Activated T-cell treated with anti-CD3 and anti-CD28 coated beads for 1 hour (primary cell): ENCODE data around the gene PHF21A.

ENCODE experiments used
- DNase-seq: peaks from one replicate; pipeline ENCODE4 v3.0.0-alpha.2; 2020; ENCODE audit warnings: low read depth

Gene PHF21A

GRCh38 chr11:46075168-46075567, 46.1 kb downstream of the PHF21A start:
- DNase-seq = no peak

GRCh38 chr11:46073632-46074031, 47.6 kb downstream of the PHF21A start:
- no peak for DNase-seq

GRCh38 chr11:46072172-46072964, 48.9 kb downstream of the PHF21A start:
- no peak for DNase-seq

- no peak for DNase-seq
These were observed 50.2 kb downstream of the PHF21A start for GRCh38 chr11:46071091-46071490.

GRCh38 chr11:46069595-46069994, 51.7 kb downstream of the PHF21A start:
- no peak for DNase-seq

- no peak for DNase-seq
These were observed 54.9 kb downstream of the PHF21A start for GRCh38 chr11:46066335-46066734.

- no peak for DNase-seq
These were observed 55.6 kb downstream of the PHF21A start for GRCh38 chr11:46065681-46066080.

- DNase-seq = no peak
These were observed 57.0 kb downstream of the PHF21A start for GRCh38 chr11:46064221-46064620.

- no peak for DNase-seq
These were observed 58.1 kb downstream of the PHF21A start for GRCh38 chr11:46063138-46063537.

- no peak for DNase-seq
These were observed 61.2 kb downstream of the PHF21A start for GRCh38 chr11:46060013-46060412.

GRCh38 chr11:46057489-46057888, 63.8 kb downstream of the PHF21A start:
- DNase-seq = no peak

GRCh38 chr11:46055371-46055770, 65.9 kb downstream of the PHF21A start:
- DNase-seq = no peak

- DNase-seq = no peak
These were observed 70.2 kb downstream of the PHF21A start for GRCh38 chr11:46051102-46051501.

GRCh38 chr11:46050662-46051061, 70.6 kb downstream of the PHF21A start:
- no peak for DNase-seq

- no peak for DNase-seq
These were observed 71.2 kb downstream of the PHF21A start for GRCh38 chr11:46050003-46050461.

GRCh38 chr11:46049325-46049897, 71.8 kb downstream of the PHF21A start:
- DNase-seq = no peak

- DNase-seq = no peak
These were observed 73.1 kb downstream of the PHF21A start for GRCh38 chr11:46048198-46048597.

GRCh38 chr11:46047520-46047919, 73.7 kb downstream of the PHF21A start:
- no peak for DNase-seq

GRCh38 chr11:46045811-46046210, 75.4 kb downstream of the PHF21A start:
- DNase-seq = no peak

GRCh38 chr11:46044601-46045000, 76.7 kb downstream of the PHF21A start:
- DNase-seq = no peak

- DNase-seq = no peak
These were observed 81.3 kb downstream of the PHF21A start for GRCh38 chr11:46039990-46040389.

- DNase-seq = no peak
These were observed 82.7 kb downstream of the PHF21A start for GRCh38 chr11:46038529-46038928.

GRCh38 chr11:46036969-46037368, 84.3 kb downstream of the PHF21A start:
- DNase-seq = no peak

- DNase-seq = no peak
These were observed 85.2 kb downstream of the PHF21A start for GRCh38 chr11:46036009-46036408.
